ENCODE data around the gene C14orf132.

- TF ChIP-seq POLR2A (IDR thresholded peaks at IDR 0.05; ENCODE audit: low read depth) (no peak), CTCF (IDR thresholded peaks at IDR 0.05) (no peak), EP300 (IDR thresholded peaks at IDR 0.05) (no peak), POLR2AphosphoS5 (IDR thresholded peaks at IDR 0.05) (no peak)
Measured at GRCh38 chr14:96046630-96047029, 7.5 kb downstream of the C14orf132 start.

Measured in esophagus muscularis mucosa (tissue), 4 donors.